DND-41 (cell line): ENCODE measurements around the gene ELL2.

Source experiments
- EZH2 ChIP-seq: IDR thresholded peaks from 3 replicates; pipeline ENCODE4 v1.6.1; 2012; ENCODE audit warnings: borderline replicate concordance, low read depth, mild to moderate bottlenecking, moderate library complexity, low read length, inconsistent platforms; ENCODE audit not compliant: severe bottlenecking
- TF ChIP-seq, protein P1 (sequence below): IDR thresholded peaks from 2 replicates; pipeline ENCODE4 v1.5.1; 2012; ENCODE audit warnings: borderline replicate concordance, low read length, moderate library complexity, mild to moderate bottlenecking; ENCODE audit not compliant: poor library complexity, severe bottlenecking; ENCODE audit errors: extremely low read depth

DNA sequence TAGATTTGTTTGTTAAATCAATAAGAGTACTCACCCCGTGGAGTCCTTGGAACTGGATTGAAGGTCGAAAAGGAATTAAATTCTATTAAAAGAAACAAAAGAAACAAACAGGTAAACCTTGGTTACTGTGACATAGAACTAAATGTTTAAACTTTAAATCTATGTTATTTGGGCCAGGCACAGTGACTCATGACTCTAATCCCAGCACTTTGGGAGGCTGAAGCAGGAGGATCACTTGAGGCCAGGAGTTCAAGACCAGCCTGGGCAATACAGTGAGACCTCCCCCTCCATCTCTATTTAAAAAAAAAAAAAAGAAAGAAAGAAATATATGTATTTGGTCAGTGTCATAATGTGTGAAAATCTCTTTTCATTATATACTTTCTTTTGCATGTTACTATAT lies 18.7 kb downstream of the ELL2 start:
- TF ChIP-seq, protein P1, sequence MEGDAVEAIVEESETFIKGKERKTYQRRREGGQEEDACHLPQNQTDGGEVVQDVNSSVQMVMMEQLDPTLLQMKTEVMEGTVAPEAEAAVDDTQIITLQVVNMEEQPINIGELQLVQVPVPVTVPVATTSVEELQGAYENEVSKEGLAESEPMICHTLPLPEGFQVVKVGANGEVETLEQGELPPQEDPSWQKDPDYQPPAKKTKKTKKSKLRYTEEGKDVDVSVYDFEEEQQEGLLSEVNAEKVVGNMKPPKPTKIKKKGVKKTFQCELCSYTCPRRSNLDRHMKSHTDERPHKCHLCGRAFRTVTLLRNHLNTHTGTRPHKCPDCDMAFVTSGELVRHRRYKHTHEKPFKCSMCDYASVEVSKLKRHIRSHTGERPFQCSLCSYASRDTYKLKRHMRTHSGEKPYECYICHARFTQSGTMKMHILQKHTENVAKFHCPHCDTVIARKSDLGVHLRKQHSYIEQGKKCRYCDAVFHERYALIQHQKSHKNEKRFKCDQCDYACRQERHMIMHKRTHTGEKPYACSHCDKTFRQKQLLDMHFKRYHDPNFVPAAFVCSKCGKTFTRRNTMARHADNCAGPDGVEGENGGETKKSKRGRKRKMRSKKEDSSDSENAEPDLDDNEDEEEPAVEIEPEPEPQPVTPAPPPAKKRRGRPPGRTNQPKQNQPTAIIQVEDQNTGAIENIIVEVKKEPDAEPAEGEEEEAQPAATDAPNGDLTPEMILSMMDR: no peak
- TF ChIP-seq EZH2: no peak
